ENCODE results near the gene SH3BGRL3.
"Not testable (repeated sequence)": the region's sequence is repeated elsewhere in the genome, so short reads cannot be mapped to it uniquely, and the experiment has no call there.

Gene SH3BGRL3

DNA sequence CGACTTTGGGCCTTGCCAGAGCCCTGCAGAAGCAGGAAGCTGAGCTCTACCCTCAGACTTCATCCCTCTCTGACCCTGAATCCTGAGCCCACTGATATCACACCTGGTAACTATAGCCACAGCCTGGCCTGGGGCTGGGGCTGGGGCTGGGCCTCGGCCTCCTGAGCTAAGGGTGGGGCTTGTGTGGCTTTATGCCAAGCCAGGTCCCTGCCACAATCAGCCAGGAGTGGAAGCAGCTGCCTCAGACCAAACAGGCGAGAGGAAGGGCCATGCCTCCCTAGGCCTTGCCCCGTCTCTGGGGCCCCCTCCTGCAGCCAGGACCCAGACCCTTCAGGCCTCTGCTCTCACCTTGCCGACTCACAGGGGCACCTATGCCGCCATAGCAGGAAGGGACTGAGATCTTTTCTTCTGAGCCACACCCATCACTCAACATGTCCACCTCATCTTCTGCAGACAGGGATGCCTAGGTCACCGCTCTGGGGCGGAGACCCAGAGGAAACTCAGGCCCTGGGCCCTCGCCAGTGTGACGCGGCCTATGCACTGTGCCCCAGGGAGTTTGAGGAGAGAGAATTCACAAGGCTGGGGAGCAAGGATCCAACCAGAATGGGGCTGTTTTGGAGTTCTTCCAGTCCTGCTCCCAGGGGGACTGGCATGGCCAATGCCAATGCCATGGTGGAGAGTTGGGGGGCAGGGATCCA is 20.8 kb downstream of the SH3BGRL3 start:
- no peaks in the 10 kb centered on the region for H3K9me3 Mint-ChIP-seq
- H3K27ac Mint-ChIP-seq: peak overlapping the region in 1 of 2 donors; percentile 29
- ATAC-seq (replicated peaks) (no peak), DNase-seq (no peak)
- H3K4me1 Mint-ChIP-seq (ENCODE audit: low read depth in 2 of 2): peaks cover 2 to 17% of the 10 kb centered on the region in 2 donors
- peaks cover 6% of the 10 kb centered on the region for H3K36me3 Mint-ChIP-seq (ENCODE audit: insufficient read depth)
- no peaks in the 10 kb centered on the region for H3K27me3 Mint-ChIP-seq
- H3K4me3 Mint-ChIP-seq: no peak overlapping the region

DNA sequence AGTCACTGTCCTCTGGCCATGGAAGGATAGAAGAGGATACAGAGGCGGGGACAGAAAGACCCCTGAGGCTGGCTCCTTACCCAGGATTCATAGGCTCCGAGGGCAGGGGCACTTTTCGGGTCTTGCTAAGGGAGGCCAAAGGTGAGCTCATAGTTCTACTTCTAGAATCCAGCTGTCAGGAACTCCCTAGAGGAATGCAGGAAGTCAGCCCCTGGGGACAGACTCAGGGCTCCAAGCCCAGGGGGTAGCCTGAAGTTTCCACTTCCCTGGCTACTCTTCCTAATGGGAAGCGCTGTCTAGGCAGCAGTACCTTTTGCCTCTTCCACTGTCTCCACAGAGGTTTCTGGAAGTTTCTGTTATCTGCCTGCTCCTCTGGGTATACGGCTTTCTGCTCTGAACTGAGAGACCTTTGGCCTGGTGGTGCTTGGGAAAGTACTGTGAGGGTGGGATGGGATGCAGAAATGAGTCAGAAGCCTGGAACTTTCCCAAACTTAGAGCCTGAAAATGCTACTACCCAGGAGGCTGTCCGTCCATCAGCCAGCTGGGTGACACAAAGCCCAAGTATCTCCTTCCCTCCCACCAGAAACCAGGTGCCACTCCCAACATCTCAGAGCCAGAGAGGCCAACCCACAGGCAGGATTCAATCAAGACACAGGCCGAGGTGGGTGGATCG is 23.0 kb downstream of the SH3BGRL3 start:
- no peak overlapping the region for H3K4me3 Mint-ChIP-seq
- DNase-seq: no peak
- H3K36me3 Mint-ChIP-seq (ENCODE audit: insufficient read depth): peaks cover 12% of the 10 kb centered on the region
- ATAC-seq (replicated peaks): no peak
- no peaks in the 10 kb centered on the region for H3K27me3 Mint-ChIP-seq
- H3K27ac Mint-ChIP-seq: no peak overlapping the region
- H3K4me1 Mint-ChIP-seq (ENCODE audit: low read depth in 2 of 2): peaks cover 13 to 22% of the 10 kb centered on the region in 2 donors
- H3K9me3 Mint-ChIP-seq: no peaks in the 10 kb centered on the region

DNA sequence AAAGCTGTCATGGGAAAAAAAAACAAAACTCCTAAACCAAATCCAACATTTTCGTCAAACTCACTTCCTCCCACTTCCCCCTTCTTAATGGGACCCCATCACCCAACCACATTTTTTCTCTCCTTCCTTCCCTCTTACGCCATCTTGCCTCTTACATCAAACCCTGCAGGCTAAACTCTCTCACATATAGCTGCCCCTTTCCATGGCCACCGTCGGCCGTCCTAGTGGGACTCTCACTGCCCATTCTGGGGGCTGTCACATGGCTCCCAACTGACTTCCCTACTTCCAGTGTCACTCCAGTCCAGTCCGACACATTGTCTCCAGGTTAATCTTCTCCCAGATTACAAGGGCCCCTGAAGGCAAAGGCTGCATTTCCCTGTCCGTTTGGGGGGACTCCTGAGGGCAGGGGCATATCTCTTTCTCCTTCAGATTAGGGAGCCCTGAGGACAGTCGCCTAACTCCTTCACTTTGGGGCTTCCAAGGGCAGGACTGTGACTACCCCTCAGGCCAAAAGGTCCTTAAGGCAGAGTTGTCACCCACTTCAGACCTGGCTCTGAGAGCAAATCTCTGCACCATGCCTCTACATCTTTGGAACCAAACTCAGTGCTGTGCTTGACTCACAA is 25.9 kb downstream of the SH3BGRL3 start:
- peak overlapping the region; percentile 90 to 94 for H3K27ac Mint-ChIP-seq
- H3K4me1 Mint-ChIP-seq (ENCODE audit: low read depth in 2 of 2): peaks cover 13 to 16% of the 10 kb centered on the region in 2 donors
- H3K27me3 Mint-ChIP-seq: no peaks in the 10 kb centered on the region
- peak overlapping the region; percentile 93 to 97 for H3K4me3 Mint-ChIP-seq
- H3K9me3 Mint-ChIP-seq: no peaks in the 10 kb centered on the region
- ATAC-seq (replicated peaks): no peak
- H3K36me3 Mint-ChIP-seq (ENCODE audit: insufficient read depth): peaks cover 11% of the 10 kb centered on the region
- no peak for DNase-seq

DNA sequence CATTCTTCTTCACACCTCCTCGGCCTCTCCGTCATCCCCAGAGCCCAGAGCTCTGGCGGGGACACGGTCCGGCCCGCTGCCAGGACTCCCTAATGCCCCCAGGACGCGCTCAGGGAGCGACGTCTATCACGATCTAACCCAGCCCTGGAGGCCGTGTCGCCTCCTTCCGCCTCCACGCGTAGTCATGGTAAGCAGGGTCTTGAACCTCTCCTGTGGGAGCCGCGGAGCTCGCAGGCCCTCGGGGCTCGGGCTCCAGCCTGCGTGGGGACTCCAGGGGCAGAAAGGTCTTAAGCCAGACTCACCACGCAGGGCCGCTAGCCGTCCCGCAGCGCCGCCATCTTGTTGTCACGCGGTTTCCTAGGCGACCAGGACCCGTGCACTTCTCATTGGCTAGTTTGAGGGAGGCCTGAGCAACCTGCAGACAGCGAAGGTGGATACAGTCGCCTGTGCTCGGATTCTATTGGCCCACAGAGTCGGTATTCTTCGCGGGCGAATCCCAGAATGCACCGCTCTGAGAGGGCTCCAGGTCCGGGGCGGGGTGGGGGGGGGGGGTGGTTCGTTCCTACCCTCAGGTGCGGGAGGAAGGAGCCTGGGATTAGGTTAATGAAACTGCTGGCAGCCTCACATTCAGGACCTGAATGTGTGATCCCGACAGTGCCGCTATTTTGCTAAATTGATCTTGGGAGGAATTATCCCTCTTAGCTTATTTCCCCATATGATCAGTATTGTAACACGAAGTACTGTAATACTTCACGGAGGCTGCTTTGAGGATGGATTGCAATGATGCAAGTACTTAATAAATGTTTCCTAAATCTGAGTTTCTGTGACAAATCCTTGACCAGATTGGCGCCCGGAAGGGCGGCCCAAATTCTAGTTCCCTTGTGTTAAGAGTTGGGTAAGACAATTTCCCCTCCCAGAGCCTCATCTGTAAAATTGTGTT is 26.7 kb downstream of the SH3BGRL3 start, which contains the start of gene UBXN11:
UBXN11 (minus strand) TSS at position 347 of the 940 bp plus-strand sequence. CDS start 3,753 bp downstream, outside the sequence.
- Mint-ChIP-seq H3K4me1 (ENCODE audit: low read depth in 2 of 2) (peaks cover 13% of the 10 kb centered on the region in 2 donors), H3K4me3 (peak within 1 kb of the TSS; percentile 93 to 97), H3K9me3 (no peaks in the 10 kb centered on the region), H3K27me3 (no peaks in the 10 kb centered on the region), H3K36me3 (ENCODE audit: insufficient read depth) (peaks cover 8% of the 10 kb centered on the region), H3K27ac (peak within 1 kb of the TSS; percentile 90 to 94)
- ATAC-seq (replicated peaks) (peak; percentile 100), DNase-seq (peak; percentile 86 to 89 (median 86))

GRCh38 chr1:26307363-26307781 is 27.5 kb downstream of the SH3BGRL3 start:
- Mint-ChIP-seq H3K27ac (peak overlapping the region in 1 of 2 donors; percentile 10), H3K27me3 (no peaks in the 10 kb centered on the region), H3K4me3 (peak overlapping the region; percentile 61 to 97), H3K4me1 (ENCODE audit: low read depth in 2 of 2) (peaks cover 13 to 14% of the 10 kb centered on the region in 2 donors), H3K9me3 (no peaks in the 10 kb centered on the region), H3K36me3 (ENCODE audit: insufficient read depth) (peaks cover 8% of the 10 kb centered on the region)
- ATAC-seq (replicated peaks): no peak
- no peak for DNase-seq

GRCh38 chr1:26307966-26308899 is 28.3 kb downstream of the SH3BGRL3 start:
- H3K27me3 Mint-ChIP-seq; ATAC-seq (replicated peaks); H3K9me3 Mint-ChIP-seq; DNase-seq; H3K27ac Mint-ChIP-seq; H3K36me3 Mint-ChIP-seq (ENCODE audit: insufficient read depth): not testable (repeated sequence)
- Mint-ChIP-seq H3K4me1 (ENCODE audit: low read depth in 2 of 2) (peaks cover 16 to 17% of the 10 kb centered on the region in 2 donors), H3K4me3 (peak overlapping the region; percentile 61 to 97)

GRCh38 chr1:26314501-26314900 is 34.6 kb downstream of the SH3BGRL3 start:
- no peak for DNase-seq

DNA sequence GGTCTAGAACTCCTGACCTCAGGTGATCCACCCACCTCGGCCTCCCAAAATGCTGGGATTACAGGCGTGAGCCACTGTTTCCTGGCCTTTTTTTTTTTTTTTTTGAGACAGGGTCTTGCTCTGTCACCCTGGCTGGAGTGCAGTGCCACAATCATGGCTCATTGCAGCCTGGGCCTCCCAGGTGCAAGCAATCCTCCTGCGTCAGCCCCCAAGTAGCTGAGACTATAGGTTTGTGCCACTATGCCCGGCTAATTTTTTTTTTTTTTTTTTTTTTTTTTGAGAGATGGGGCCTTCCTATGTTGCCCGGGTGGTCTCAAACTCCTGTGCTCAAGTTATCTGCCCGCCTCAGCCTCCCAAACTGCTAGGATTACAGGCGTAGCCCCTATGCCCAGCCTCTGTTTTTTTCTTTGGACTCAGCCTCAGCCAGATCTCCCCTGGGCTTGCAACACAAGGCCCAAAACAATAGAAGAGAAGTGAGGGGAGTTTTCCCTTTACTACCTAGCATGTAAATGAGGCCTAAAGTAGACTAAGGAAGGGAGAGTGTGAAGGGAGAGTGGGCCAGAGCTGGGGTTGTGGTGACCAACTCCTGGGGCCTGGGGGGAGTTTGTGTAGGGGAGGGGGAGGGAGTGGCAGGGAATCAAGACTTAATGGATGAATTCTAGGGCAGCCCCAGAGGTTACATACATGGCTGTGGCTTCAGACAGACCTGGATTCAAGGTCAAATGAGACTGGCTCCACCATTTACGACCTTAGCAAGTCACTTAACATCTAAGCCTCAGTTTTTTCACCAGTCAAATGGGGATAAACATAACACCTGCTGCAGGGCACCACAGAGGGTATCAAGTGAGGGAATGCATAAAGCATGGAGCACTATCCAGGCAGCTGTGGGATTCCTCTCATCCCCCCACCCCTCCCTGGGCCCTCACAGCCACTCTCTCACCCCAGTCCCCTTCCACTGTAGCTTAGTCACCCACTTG is 36.3 kb downstream of the SH3BGRL3 start:
- Mint-ChIP-seq H3K27me3 (no peaks in the 10 kb centered on the region), H3K4me1 (ENCODE audit: low read depth in 2 of 2) (peaks cover 53 to 67% of the 10 kb centered on the region in 2 donors), H3K9me3 (no peaks in the 10 kb centered on the region), H3K36me3 (ENCODE audit: insufficient read depth) (peaks cover 36% of the 10 kb centered on the region), H3K4me3 (peak overlapping the region; percentile 99 to 100), H3K27ac (peak overlapping the region; percentile 88 to 95)
- DNase-seq (no peak), ATAC-seq (replicated peaks) (no peak)

More at GRCh38 chr1:26314501-26314900, 34.6 kb downstream of the SH3BGRL3 start:
- peaks cover 19% of the 10 kb centered on the region for H3K36me3 Mint-ChIP-seq (ENCODE audit: insufficient read depth)
- H3K27me3 Mint-ChIP-seq: no peaks in the 10 kb centered on the region
- ATAC-seq (replicated peaks): no peak
- H3K4me1 Mint-ChIP-seq (ENCODE audit: low read depth in 2 of 2): peaks cover 45 to 53% of the 10 kb centered on the region in 2 donors
- peak overlapping the region; percentile 99 to 100 for H3K4me3 Mint-ChIP-seq
- no peaks in the 10 kb centered on the region for H3K9me3 Mint-ChIP-seq
- H3K27ac Mint-ChIP-seq: peak overlapping the region; percentile 69 to 88

DNA sequence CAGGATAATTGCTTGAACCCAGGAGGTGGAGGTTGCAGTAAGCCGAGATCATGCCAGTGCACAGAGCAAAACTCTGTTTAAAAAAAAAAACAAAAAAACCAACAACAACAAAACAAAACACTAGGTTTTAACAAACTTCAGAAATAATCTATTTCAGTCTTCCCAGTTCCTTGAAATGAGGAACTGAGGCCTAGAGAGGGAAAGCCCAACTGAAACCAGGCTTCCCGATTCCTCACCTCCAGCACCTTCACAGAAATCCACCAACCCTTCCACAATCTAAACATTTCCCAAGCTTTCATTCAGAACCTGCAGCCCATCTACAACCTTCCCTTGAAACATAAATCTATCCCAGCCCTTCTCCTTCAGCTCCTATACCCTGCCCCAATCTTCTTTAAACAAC is 37.3 kb downstream of the SH3BGRL3 start:
- no peak for ATAC-seq (replicated peaks)
- H3K27me3 Mint-ChIP-seq: no peaks in the 10 kb centered on the region
- peaks cover 46% of the 10 kb centered on the region for H3K36me3 Mint-ChIP-seq (ENCODE audit: insufficient read depth)
- no peak for DNase-seq
- peak overlapping the region; percentile 99 to 100 for H3K4me3 Mint-ChIP-seq
- no peaks in the 10 kb centered on the region for H3K9me3 Mint-ChIP-seq
- H3K27ac Mint-ChIP-seq: peak overlapping the region; percentile 86 to 95
- peaks cover 59 to 74% of the 10 kb centered on the region in 2 donors for H3K4me1 Mint-ChIP-seq (ENCODE audit: low read depth in 2 of 2)

DNA sequence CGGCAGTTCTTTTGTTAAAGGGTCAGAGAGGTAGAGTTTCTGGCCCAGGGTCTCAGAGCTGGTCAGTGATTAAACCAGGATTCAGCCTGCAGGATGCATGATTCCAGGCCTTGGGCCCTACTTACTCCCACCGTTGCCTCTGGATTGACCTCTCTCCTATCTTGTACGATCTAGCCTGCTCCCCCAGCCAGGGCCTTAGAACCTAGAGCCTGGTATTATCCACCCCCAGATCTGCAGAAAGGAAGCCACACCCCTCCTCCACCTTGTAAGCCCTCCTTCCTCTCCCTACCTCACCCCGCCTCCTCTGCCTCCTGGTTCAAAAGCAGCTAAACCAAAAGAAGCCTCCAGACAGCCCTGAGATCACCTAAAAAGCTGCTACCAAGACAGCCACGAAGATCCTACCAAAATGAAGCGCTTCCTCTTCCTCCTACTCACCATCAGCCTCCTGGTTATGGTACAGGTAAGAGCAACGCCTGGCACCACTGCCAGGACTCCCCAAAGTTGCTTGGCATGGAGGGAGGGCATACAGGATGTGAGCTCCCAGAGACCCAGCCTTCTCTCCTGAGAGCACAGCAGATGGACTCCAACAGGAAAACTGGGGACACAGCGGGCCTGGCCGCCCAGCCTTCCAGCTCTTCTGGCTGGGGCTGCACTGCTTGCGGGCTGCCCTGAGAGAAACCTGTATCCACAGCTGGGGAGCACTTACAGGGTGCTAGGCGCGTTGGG is 37.9 kb downstream of the SH3BGRL3 start, which contains the start of gene CD52:
CD52 (plus strand) TSS at position 347 of the 726 bp plus-strand sequence; CDS start at position 407, 60 bp downstream.
- peak within 1 kb of the TSS; percentile 86 to 95 for H3K27ac Mint-ChIP-seq
- peak; percentile 80 for ATAC-seq (replicated peaks)

More for the DNA sequence above, 37.9 kb downstream of the SH3BGRL3 start, which contains the start of gene CD52:
- H3K36me3 Mint-ChIP-seq (ENCODE audit: insufficient read depth): peaks cover 47% of the 10 kb centered on the region
- H3K4me3 Mint-ChIP-seq: peak within 1 kb of the TSS; percentile 99 to 100
- peaks cover 61 to 78% of the 10 kb centered on the region in 2 donors for H3K4me1 Mint-ChIP-seq (ENCODE audit: low read depth in 2 of 2)
- H3K9me3 Mint-ChIP-seq: no peaks in the 10 kb centered on the region
- H3K27me3 Mint-ChIP-seq: no peaks in the 10 kb centered on the region
- peak; percentile 53 to 66 (median 56) for DNase-seq
